HFFc6 (cell line): ENCODE measurements around the gene CDH18. TPM values are rescaled to one million over a fixed set of nuclear protein-coding genes. Genes with fewer than 3 reads are reported as not detected.

ENCODE experiments used
- DNase-seq: peaks from one replicate; pipeline ENCODE4 v3.0.0-alpha.2; 2018
- H3K27ac Mint-ChIP-seq: 2 replicates; pipeline ENCODE4 v1.8.0; 2020; ENCODE audit warnings: mild to moderate bottlenecking, mixed read lengths
- H3K27me3 Mint-ChIP-seq: 2 replicates; pipeline ENCODE4 v1.8.0; 2021; ENCODE audit warnings: mild to moderate bottlenecking, moderate library complexity, mixed read lengths; ENCODE audit not compliant: insufficient read depth
- H3K36me3 Mint-ChIP-seq: 2 replicates; pipeline ENCODE4 v1.8.0; 2021; ENCODE audit warnings: low read depth, mixed read lengths
- H3K4me1 Mint-ChIP-seq: 2 replicates; pipeline ENCODE4 v1.8.0; 2020; ENCODE audit warnings: low read depth, mixed read lengths
- H3K4me3 Mint-ChIP-seq: 2 replicates; pipeline ENCODE4 v1.8.0; 2020; ENCODE audit warnings: mild to moderate bottlenecking, moderate library complexity, mixed read lengths
- H3K9me3 Mint-ChIP-seq: 2 replicates; pipeline ENCODE4 v1.8.0; 2020; ENCODE audit warnings: mild to moderate bottlenecking, mixed read lengths
- CTCF ChIP-seq: fragments of 200-600 bp; sonication (generic); IDR thresholded peaks from 2 replicates; pipeline ENCODE4 v1.5.0; 2021; ENCODE audit warnings: antibody characterized with exemption, mild to moderate bottlenecking
- total RNA-seq, 6 experiments: library from RNA; stranded (reverse); fragmentation: NEBNext Ultra II Directional; extraction: Animal tissue kit (Norgen Biotek cat#: 25700); gene quantifications; 2 replicates in 1 of 6; 3 replicates in 5 of 6; pipeline ENCODE4 v1.2.3, GENCODE V29; 2021

CDH18 gene
- total RNA-seq, 6 experiments from 2014 or later = 0.38 to 0.72 (median 0.58) TPM; not detected in 1

GRCh38 chr5:19745247-19745646 lies 242.8 kb downstream of the CDH18 start:
- DNase-seq = no peak
- no peak for TF ChIP-seq CTCF
- H3K27ac Mint-ChIP-seq = no peak overlapping the region
- H3K4me1 Mint-ChIP-seq = no peaks in the 10 kb centered on the region
- H3K36me3 Mint-ChIP-seq = no peaks in the 10 kb centered on the region
- H3K9me3 Mint-ChIP-seq = no peaks in the 10 kb centered on the region
- H3K4me3 Mint-ChIP-seq = no peak overlapping the region
- H3K27me3 Mint-ChIP-seq = no peaks in the 10 kb centered on the region

GRCh38 chr5:19739671-19740070 lies 248.3 kb downstream of the CDH18 start:
- no peak for DNase-seq
- H3K27ac Mint-ChIP-seq = no peak overlapping the region
- no peaks in the 10 kb centered on the region for H3K9me3 Mint-ChIP-seq
- no peaks in the 10 kb centered on the region for H3K36me3 Mint-ChIP-seq
- TF ChIP-seq CTCF = no peak
- H3K4me1 Mint-ChIP-seq = no peaks in the 10 kb centered on the region
- no peak overlapping the region for H3K4me3 Mint-ChIP-seq
- no peaks in the 10 kb centered on the region for H3K27me3 Mint-ChIP-seq

- H3K27me3 Mint-ChIP-seq = no peaks in the 10 kb centered on the region
- no peaks in the 10 kb centered on the region for H3K4me1 Mint-ChIP-seq
- DNase-seq = no peak
- no peaks in the 10 kb centered on the region for H3K9me3 Mint-ChIP-seq
- TF ChIP-seq CTCF = no peak
- no peak overlapping the region for H3K27ac Mint-ChIP-seq
- no peak overlapping the region for H3K4me3 Mint-ChIP-seq
- no peaks in the 10 kb centered on the region for H3K36me3 Mint-ChIP-seq
These were observed 253.2 kb downstream of the CDH18 start for GRCh38 chr5:19734776-19735175.

- DNase-seq = no peak
- no peak overlapping the region for H3K27ac Mint-ChIP-seq
- H3K36me3 Mint-ChIP-seq = no peaks in the 10 kb centered on the region
- H3K9me3 Mint-ChIP-seq = no peaks in the 10 kb centered on the region
- no peaks in the 10 kb centered on the region for H3K4me1 Mint-ChIP-seq
- H3K4me3 Mint-ChIP-seq = no peak overlapping the region
- TF ChIP-seq CTCF = no peak
- H3K27me3 Mint-ChIP-seq = no peaks in the 10 kb centered on the region
These were observed 254.1 kb downstream of the CDH18 start for GRCh38 chr5:19733612-19734495.

- Mint-ChIP-seq H3K9me3 (no peaks in the 10 kb centered on the region), H3K4me1 (no peaks in the 10 kb centered on the region), H3K36me3 (no peaks in the 10 kb centered on the region), H3K27me3 (no peaks in the 10 kb centered on the region), H3K4me3 (no peak overlapping the region), H3K27ac (no peak overlapping the region)
- no peak for TF ChIP-seq CTCF
- DNase-seq = no peak
These were observed 259.4 kb downstream of the CDH18 start for GRCh38 chr5:19728571-19728970.
